Inferior parietal cortex (tissue), 1 donor: Measurements from ENCODE around the gene ADGRL3.

Experiments used
- DNase-seq: peaks from one replicate; pipeline ENCODE4 v3.0.0-alpha.2; 2016; ENCODE audit errors: extremely low spot score

Gene ADGRL3

GRCh38 chr4:61549336-61549735, 349.2 kb downstream of the ADGRL3 start:
- DNase-seq, result no peak

GRCh38 chr4:61553557-61554125, 353.5 kb downstream of the ADGRL3 start:
- no peak for DNase-seq

- DNase-seq, result no peak
Observed at GRCh38 chr4:61555789-61556188, 355.7 kb downstream of the ADGRL3 start.

GRCh38 chr4:61556277-61556676, 356.2 kb downstream of the ADGRL3 start:
- no peak for DNase-seq

- no peak for DNase-seq
Observed at GRCh38 chr4:61559396-61559795, 359.3 kb downstream of the ADGRL3 start.

- DNase-seq, result no peak
Observed at GRCh38 chr4:61561028-61561427, 360.9 kb downstream of the ADGRL3 start.

- no peak for DNase-seq
Observed at GRCh38 chr4:61571761-61572559, 371.8 kb downstream of the ADGRL3 start.

GRCh38 chr4:61575796-61576195, 375.7 kb downstream of the ADGRL3 start:
- no peak for DNase-seq

- DNase-seq, result no peak
Observed at GRCh38 chr4:61579786-61580185, 379.7 kb downstream of the ADGRL3 start.

- no peak for DNase-seq
Observed at GRCh38 chr4:61580721-61581377, 380.7 kb downstream of the ADGRL3 start.

- no peak for DNase-seq
Observed at GRCh38 chr4:61583696-61584095, 383.6 kb downstream of the ADGRL3 start.

GRCh38 chr4:61588621-61589402, 388.7 kb downstream of the ADGRL3 start:
- DNase-seq, result no peak

GRCh38 chr4:61590881-61591280, 390.8 kb downstream of the ADGRL3 start:
- no peak for DNase-seq

- no peak for DNase-seq
Observed at GRCh38 chr4:61596606-61597340, 396.6 kb downstream of the ADGRL3 start.

- DNase-seq, result no peak
Observed at GRCh38 chr4:61603086-61603485, 403.0 kb downstream of the ADGRL3 start.

- DNase-seq, result no peak
Observed at GRCh38 chr4:61604054-61604453, 403.9 kb downstream of the ADGRL3 start.

- no peak for DNase-seq
Observed at GRCh38 chr4:61605984-61606383, 405.9 kb downstream of the ADGRL3 start.

- DNase-seq, result no peak
Observed at GRCh38 chr4:61614231-61614630, 414.1 kb downstream of the ADGRL3 start.

- DNase-seq, result no peak
Observed at GRCh38 chr4:61619528-61619927, 419.4 kb downstream of the ADGRL3 start.

- DNase-seq, result no peak
Observed at GRCh38 chr4:61628282-61628681, 428.2 kb downstream of the ADGRL3 start.

- DNase-seq, result no peak
Observed at GRCh38 chr4:61628727-61629126, 428.6 kb downstream of the ADGRL3 start.
